BLaER1 (cell line): Measurements from ENCODE around the gene S100A6.
"Not testable (repeated sequence)": the region's sequence is repeated elsewhere in the genome, so short reads cannot be mapped to it uniquely, and the experiment has no call there.

Source experiments
- H3K27ac ChIP-seq: shearing (Covaris generic); formaldehyde crosslinking; 2 replicates; pipeline ENCODE4 v1.8.1; 2022
- H3K27me3 ChIP-seq: shearing (Covaris generic); formaldehyde crosslinking; 2 replicates; pipeline ENCODE4 v1.8.1; 2022
- H3K36me3 ChIP-seq: shearing (Covaris generic); formaldehyde crosslinking; 2 replicates; pipeline ENCODE4 v1.8.1; 2022
- H3K4me1 ChIP-seq: shearing (Covaris generic); formaldehyde crosslinking; 2 replicates; pipeline ENCODE4 v1.8.1; 2022
- H3K4me2 ChIP-seq: shearing (Covaris generic); formaldehyde crosslinking; 2 replicates; pipeline ENCODE4 v1.8.1; 2022
- H3K4me3 ChIP-seq: shearing (Covaris generic); formaldehyde crosslinking; 2 replicates; pipeline ENCODE4 v1.8.1; 2022
- H3K9ac ChIP-seq: shearing (Covaris generic); formaldehyde crosslinking; 2 replicates; pipeline ENCODE4 v1.8.1; 2022
- H3K9me3 ChIP-seq: shearing (Covaris generic); formaldehyde crosslinking; 2 replicates; pipeline ENCODE4 v1.8.1; 2022
- H4K20me1 ChIP-seq: shearing (Covaris generic); formaldehyde crosslinking; 2 replicates; pipeline ENCODE4 v1.8.1; 2022
- Cebpa-rat ChIP-seq: shearing (Covaris generic); IDR thresholded peaks from 2 replicates; pipeline ENCODE4 v1.8.1; 2022

S100A6 gene

GRCh38 chr1:153563991-153564390 is 28.2 kb upstream of the S100A6 start:
- no peak overlapping the region; the same call in 1 of the 2 replicates for H3K27ac ChIP-seq
- no peaks in the 10 kb centered on the region for H3K9me3 ChIP-seq
- no peaks in the 10 kb centered on the region for H4K20me1 ChIP-seq
- no peak overlapping the region for H3K4me2 ChIP-seq
- H3K27me3 ChIP-seq: no peaks in the 10 kb centered on the region
- H3K9ac ChIP-seq: no peak overlapping the region
- TF ChIP-seq Cebpa-rat: no peak
- H3K4me3 ChIP-seq: no peak overlapping the region
- peaks cover 53% of the 10 kb centered on the region for H3K4me1 ChIP-seq
- H3K36me3 ChIP-seq: no peaks in the 10 kb centered on the region

- H3K27me3 ChIP-seq: no peaks in the 10 kb centered on the region
- no peak overlapping the region for H3K9ac ChIP-seq
- peaks cover 48% of the 10 kb centered on the region for H3K4me1 ChIP-seq
- H3K4me3 ChIP-seq: no peak overlapping the region
- no peak for TF ChIP-seq Cebpa-rat
- H4K20me1 ChIP-seq: no peaks in the 10 kb centered on the region
- H3K27ac ChIP-seq: no peak overlapping the region
- no peak overlapping the region for H3K4me2 ChIP-seq
- no peaks in the 10 kb centered on the region for H3K36me3 ChIP-seq
- no peaks in the 10 kb centered on the region for H3K9me3 ChIP-seq
Observed at GRCh38 chr1:153563483-153563901, 27.7 kb upstream of the S100A6 start.

GRCh38 chr1:153562021-153562420 is 26.2 kb upstream of the S100A6 start:
- not testable (repeated sequence) for H3K27ac ChIP-seq, H3K9ac ChIP-seq, H3K9me3 ChIP-seq, H3K27me3 ChIP-seq, H3K4me2 ChIP-seq, H3K36me3 ChIP-seq, H4K20me1 ChIP-seq, H3K4me3 ChIP-seq
- peaks cover 34% of the 10 kb centered on the region for H3K4me1 ChIP-seq

- H3K4me1 ChIP-seq: peaks cover 29% of the 10 kb centered on the region
- no peak for TF ChIP-seq Cebpa-rat
- no peak overlapping the region for H3K27ac ChIP-seq
- H3K4me3 ChIP-seq: no peak overlapping the region
- no peaks in the 10 kb centered on the region for H3K36me3 ChIP-seq
- no peak overlapping the region for H3K9ac ChIP-seq
- no peaks in the 10 kb centered on the region for H3K9me3 ChIP-seq
- no peak overlapping the region for H3K4me2 ChIP-seq
- H3K27me3 ChIP-seq: no peaks in the 10 kb centered on the region
- no peaks in the 10 kb centered on the region for H4K20me1 ChIP-seq
Observed at GRCh38 chr1:153561466-153561985, 25.7 kb upstream of the S100A6 start.

GRCh38 chr1:153560771-153561465 is 25.1 kb upstream of the S100A6 start:
- no peak overlapping the region for H3K4me3 ChIP-seq
- H3K27ac ChIP-seq: no peak overlapping the region
- peaks cover 23% of the 10 kb centered on the region for H3K4me1 ChIP-seq
- no peak overlapping the region for H3K9ac ChIP-seq
- TF ChIP-seq Cebpa-rat: no peak
- no peaks in the 10 kb centered on the region for H4K20me1 ChIP-seq
- H3K9me3 ChIP-seq: no peaks in the 10 kb centered on the region
- no peaks in the 10 kb centered on the region for H3K36me3 ChIP-seq
- no peak overlapping the region for H3K4me2 ChIP-seq
- no peaks in the 10 kb centered on the region for H3K27me3 ChIP-seq

DNA sequence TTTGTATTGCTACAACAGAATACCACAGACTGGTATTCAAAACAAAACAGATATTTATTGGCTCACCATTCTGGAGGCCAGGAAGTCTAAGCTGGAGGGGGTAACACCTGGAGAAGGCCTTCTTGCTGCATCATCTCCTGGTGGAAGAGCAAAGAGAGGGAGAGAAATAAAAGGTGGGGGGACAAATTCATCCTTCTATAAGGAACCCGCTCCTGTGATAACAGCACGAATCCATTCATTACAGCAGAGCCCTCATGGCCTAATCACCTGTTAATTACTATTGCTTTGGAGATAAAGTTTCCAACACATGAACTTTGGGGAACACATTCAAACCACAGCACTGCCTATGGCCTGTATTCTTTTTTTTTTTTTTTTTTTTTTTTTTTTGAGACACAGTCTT is 24.4 kb upstream of the S100A6 start:
- Histone ChIP-seq H4K20me1 (no peaks in the 10 kb centered on the region), H3K9me3 (no peaks in the 10 kb centered on the region), H3K4me3 (no peak overlapping the region), H3K27me3 (no peaks in the 10 kb centered on the region), H3K9ac (no peak overlapping the region), H3K36me3 (no peaks in the 10 kb centered on the region), H3K4me1 (peaks cover 16% of the 10 kb centered on the region), H3K27ac (no peak overlapping the region), H3K4me2 (no peak overlapping the region)
- TF ChIP-seq Cebpa-rat: no peak

GRCh38 chr1:153557877-153558276 is 22.1 kb upstream of the S100A6 start:
- H3K4me1 ChIP-seq: peaks cover 16% of the 10 kb centered on the region
- H3K9ac ChIP-seq: no peak overlapping the region
- TF ChIP-seq Cebpa-rat: no peak
- H3K27ac ChIP-seq: no peak overlapping the region
- H3K27me3 ChIP-seq: no peaks in the 10 kb centered on the region
- H3K4me2 ChIP-seq: no peak overlapping the region
- H3K4me3 ChIP-seq: no peak overlapping the region
- H3K9me3 ChIP-seq: no peaks in the 10 kb centered on the region
- no peaks in the 10 kb centered on the region for H3K36me3 ChIP-seq
- H4K20me1 ChIP-seq: no peaks in the 10 kb centered on the region

- Histone ChIP-seq H3K36me3 (no peaks in the 10 kb centered on the region), H3K4me3 (no peak overlapping the region), H4K20me1 (no peaks in the 10 kb centered on the region), H3K27ac (no peak overlapping the region), H3K27me3 (no peaks in the 10 kb centered on the region), H3K4me2 (no peak overlapping the region), H3K9ac (no peak overlapping the region), H3K9me3 (no peaks in the 10 kb centered on the region), H3K4me1 (peaks cover 17% of the 10 kb centered on the region)
- TF ChIP-seq Cebpa-rat: no peak
Observed at GRCh38 chr1:153556348-153556747, 20.6 kb upstream of the S100A6 start.

- no peak overlapping the region for H3K9ac ChIP-seq
- peaks cover 41% of the 10 kb centered on the region for H3K4me1 ChIP-seq
- no peak overlapping the region for H3K4me3 ChIP-seq
- no peaks in the 10 kb centered on the region for H4K20me1 ChIP-seq
- H3K9me3 ChIP-seq: no peaks in the 10 kb centered on the region
- no peak for TF ChIP-seq Cebpa-rat
- no peak overlapping the region; the same call in 1 of the 2 replicates for H3K27ac ChIP-seq
- peak overlapping the region; percentile 43 for H3K4me2 ChIP-seq
- no peaks in the 10 kb centered on the region for H3K36me3 ChIP-seq
- H3K27me3 ChIP-seq: no peaks in the 10 kb centered on the region
Observed at GRCh38 chr1:153553830-153554541, 18.2 kb upstream of the S100A6 start.

DNA sequence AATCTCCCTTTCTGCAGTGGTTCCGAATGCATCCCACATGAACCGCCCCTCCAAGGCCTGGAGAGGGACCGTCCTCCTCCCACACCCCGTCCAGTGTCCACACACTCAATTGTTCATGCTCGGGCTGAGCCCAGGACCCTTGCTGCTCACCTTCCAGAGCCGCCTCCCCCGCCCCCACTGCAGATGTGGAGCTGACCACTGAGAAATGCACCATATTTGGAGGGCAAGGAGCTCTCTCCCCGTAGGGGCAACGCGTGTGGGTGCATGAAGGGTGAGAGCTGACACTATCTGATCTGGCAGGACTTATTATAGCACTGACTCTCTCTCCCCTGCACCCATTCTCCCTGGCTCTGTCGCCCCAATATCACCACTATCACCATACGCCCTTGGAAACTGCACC is 17.3 kb upstream of the S100A6 start:
- H3K9me3 ChIP-seq: no peaks in the 10 kb centered on the region
- H3K9ac ChIP-seq: no peak overlapping the region
- no peaks in the 10 kb centered on the region for H3K27me3 ChIP-seq
- H3K4me3 ChIP-seq: no peak overlapping the region
- H4K20me1 ChIP-seq: no peaks in the 10 kb centered on the region
- H3K4me1 ChIP-seq: peaks cover 49% of the 10 kb centered on the region
- no peak overlapping the region for H3K27ac ChIP-seq
- H3K36me3 ChIP-seq: no peaks in the 10 kb centered on the region
- no peak for TF ChIP-seq Cebpa-rat
- peak overlapping the region; percentile 43 for H3K4me2 ChIP-seq
